Kidney (tissue), 14 donors: ENCODE measurements around the gene LYST. TPM values are rescaled to one million over a fixed set of nuclear protein-coding genes. Genes with fewer than 3 reads are reported as not detected.
A peak's percentile ranks its signal among the peaks of the same experiment; 100 is the strongest.

Experiments
- DNase-seq, 5 donors: peaks; one replicate each; pipeline ENCODE4 v3.0.0-alpha.2; 2013 to 2020
- FAIRE-seq: peaks from 2 replicates; lab custom pipeline; 2012; peaks lifted over from hg19 to GRCh38; lab: Jason Lieb, UNC
- H3K27ac ChIP-seq, 2 donors: one replicate each; pipeline ENCODE4 v1.7.0; 2013; ENCODE audit warnings: low read depth in 2 of 2, low read length in 2 of 2, inconsistent platforms in 1 of 2
- H3K27me3 ChIP-seq: one replicate; pipeline ENCODE4 v1.7.1; 2013; ENCODE audit warnings: low read length, inconsistent platforms; ENCODE audit not compliant: control insufficient read depth, insufficient read depth
- H3K36me3 ChIP-seq, 3 donors: one replicate each; pipeline versions ENCODE4 v1.7.0 to v1.7.1; 2013; ENCODE audit warnings: low read length in 3 of 3, control low read depth in 1 of 3, inconsistent platforms in 1 of 3; ENCODE audit not compliant: insufficient read depth in 3 of 3, control insufficient read depth in 2 of 3
- H3K4me1 ChIP-seq, 3 donors: one replicate each; pipeline versions ENCODE4 v1.7.0 to v1.7.1; 2013; ENCODE audit warnings: low read length in 3 of 3, inconsistent platforms in 1 of 3, low read depth in 1 of 3; ENCODE audit not compliant: control insufficient read depth in 2 of 3, insufficient read depth in 2 of 3
- H3K4me3 ChIP-seq, 3 donors: one replicate each; pipeline versions ENCODE4 v1.7.0 to v1.8.1; 2013; ENCODE audit warnings: low read length in 3 of 3, control low read depth in 1 of 3, inconsistent platforms in 1 of 3
- H3K9ac ChIP-seq, 3 donors: one replicate each; pipeline versions ENCODE4 v1.7.0 to v1.7.1; 2013; ENCODE audit warnings: low read length in 3 of 3, control low read depth in 1 of 3, inconsistent platforms in 1 of 3
- H3K9me3 ChIP-seq, 3 donors: one replicate each; pipeline versions ENCODE4 v1.7.0 to v1.7.1; 2013; ENCODE audit warnings: low read length in 3 of 3, control low read depth in 1 of 3, inconsistent platforms in 1 of 3; ENCODE audit not compliant: control insufficient read depth in 2 of 3, insufficient read depth in 1 of 3
- intact Hi-C: fragments of 100-400 bp; cut with DNase I; formaldehyde crosslinking; loops from one replicate; pipeline ENCODE4 v1.11.1; 2022
- polyA plus RNA-seq: library from polyadenylated mRNA; stranded (reverse); fragments of 350-450 nt; fragmentation: Illumina TruSeq; extraction: RNeasy Lipid Tissue Mini Kit (QIAGEN cat#74804); gene quantifications from one replicate; pipeline ENCODE4 v1.2.3, GENCODE V29; 2014; ENCODE audit warnings: low read depth, low replicate concordance; ENCODE audit not compliant: insufficient read depth
- total RNA-seq: library from RNA; stranded (reverse); fragmentation: NEBNext Ultra II Directional; extraction: Animal tissue kit (Norgen Biotek cat#: 25700); gene quantifications from one replicate; pipeline ENCODE4 v1.2.1, GENCODE V29; 2021
- TF ChIP-seq, protein P1 (sequence below): IDR thresholded peaks from 3 replicates; pipeline ENCODE4 v1.5.1; 2012; ENCODE audit warnings: mild to moderate bottlenecking, moderate library complexity, borderline replicate concordance; ENCODE audit not compliant: insufficient read depth; ENCODE audit errors: extremely low read depth
- donor health status: control.
- donor health status: control.
- donor health status: control.
- donor health status: control.
- donor health status: control.
- donor health status: DM: yes; HTN: yes; CAD: no.
- donor health status: Normal renal cell carcinoma (clear cell type).

LYST gene
- total and polyA plus RNA-seq, 2 donors from 2014 or later: 4.6 to 30.3 TPM

DNA sequence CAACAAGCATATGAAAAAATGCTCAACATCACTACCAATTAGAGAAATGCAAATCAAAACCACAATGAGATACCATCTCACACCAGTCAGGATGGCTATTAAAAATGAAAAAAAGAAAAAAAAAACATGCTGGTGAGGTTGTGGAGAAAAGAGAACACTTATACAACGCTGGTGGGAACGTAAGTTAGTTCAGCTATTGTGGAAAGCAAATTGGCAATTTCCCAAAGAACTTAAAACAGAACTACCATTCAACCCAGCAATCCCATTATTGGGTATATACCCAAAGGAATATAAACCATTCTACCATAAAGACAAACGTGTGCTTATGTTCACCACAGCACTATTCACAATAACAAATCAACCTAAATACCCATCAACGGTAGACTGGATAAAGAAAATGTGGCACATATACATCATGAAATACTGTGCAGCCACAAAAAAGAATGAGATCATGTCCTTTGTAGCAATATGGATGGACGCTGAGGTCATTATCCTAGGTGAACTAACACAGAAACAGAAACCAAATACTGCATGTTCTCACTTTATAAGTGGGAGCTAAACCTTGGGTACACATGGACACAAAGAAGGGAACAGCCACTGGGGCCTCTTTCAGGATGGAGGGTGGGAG lies 49.5 kb downstream of the LYST start:
- Histone ChIP-seq H3K9ac (no peak overlapping the region), H3K27ac (no peak overlapping the region), H3K9me3 (no peaks in the 10 kb centered on the region), H3K4me1 (no peaks in the 10 kb centered on the region), H3K4me3 (no peak overlapping the region), H3K27me3 (no peaks in the 10 kb centered on the region), H3K36me3 (no peaks in the 10 kb centered on the region)
- FAIRE-seq: no peak
- TF ChIP-seq, protein P1, sequence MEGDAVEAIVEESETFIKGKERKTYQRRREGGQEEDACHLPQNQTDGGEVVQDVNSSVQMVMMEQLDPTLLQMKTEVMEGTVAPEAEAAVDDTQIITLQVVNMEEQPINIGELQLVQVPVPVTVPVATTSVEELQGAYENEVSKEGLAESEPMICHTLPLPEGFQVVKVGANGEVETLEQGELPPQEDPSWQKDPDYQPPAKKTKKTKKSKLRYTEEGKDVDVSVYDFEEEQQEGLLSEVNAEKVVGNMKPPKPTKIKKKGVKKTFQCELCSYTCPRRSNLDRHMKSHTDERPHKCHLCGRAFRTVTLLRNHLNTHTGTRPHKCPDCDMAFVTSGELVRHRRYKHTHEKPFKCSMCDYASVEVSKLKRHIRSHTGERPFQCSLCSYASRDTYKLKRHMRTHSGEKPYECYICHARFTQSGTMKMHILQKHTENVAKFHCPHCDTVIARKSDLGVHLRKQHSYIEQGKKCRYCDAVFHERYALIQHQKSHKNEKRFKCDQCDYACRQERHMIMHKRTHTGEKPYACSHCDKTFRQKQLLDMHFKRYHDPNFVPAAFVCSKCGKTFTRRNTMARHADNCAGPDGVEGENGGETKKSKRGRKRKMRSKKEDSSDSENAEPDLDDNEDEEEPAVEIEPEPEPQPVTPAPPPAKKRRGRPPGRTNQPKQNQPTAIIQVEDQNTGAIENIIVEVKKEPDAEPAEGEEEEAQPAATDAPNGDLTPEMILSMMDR: no peak
- intact Hi-C loops: no loop called here
- no peak for DNase-seq

DNA sequence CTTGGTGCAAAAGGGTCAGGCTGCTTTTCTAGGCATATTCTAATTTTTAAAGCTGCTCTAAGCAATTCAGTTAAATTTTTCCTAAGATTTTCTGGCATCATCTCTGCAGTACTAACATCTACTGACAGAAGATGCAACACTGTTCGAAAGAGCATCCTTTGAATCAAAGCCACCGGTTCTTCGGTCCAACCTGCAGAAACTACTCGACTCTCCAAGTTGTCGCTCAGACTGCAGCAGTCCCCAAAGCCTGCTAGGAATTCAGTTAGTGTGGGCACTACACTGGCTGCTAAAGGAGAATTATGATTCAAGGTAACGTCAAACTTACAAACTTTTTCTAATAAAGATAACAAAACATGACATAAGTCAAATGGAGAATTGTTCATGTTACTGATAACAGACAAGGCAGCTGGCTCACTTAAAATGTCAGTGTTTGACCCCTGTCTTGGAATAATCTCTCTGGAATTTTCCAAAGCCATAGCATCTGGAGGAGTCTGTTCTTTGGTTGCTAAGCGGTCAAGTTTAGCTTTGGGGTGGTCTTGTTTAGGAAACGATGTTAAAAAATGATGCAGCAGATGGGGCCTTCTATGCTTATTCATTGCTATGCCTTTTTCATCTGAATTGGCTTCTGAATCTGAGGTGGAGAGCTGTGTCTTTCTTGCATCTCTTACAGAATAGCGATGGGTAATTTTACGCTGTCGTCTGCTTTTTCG lies 56.9 kb downstream of the LYST start:
- Histone ChIP-seq H3K27ac (no peak overlapping the region), H3K9ac (no peak overlapping the region), H3K4me1 (no peaks in the 10 kb centered on the region), H3K36me3 (peaks cover 3 to 8% (median 4%) of the 10 kb centered on the region in 3 donors), H3K9me3 (no peaks in the 10 kb centered on the region), H3K27me3 (no peaks in the 10 kb centered on the region), H3K4me3 (no peak overlapping the region)
- DNase-seq: peak in 2 of 5 donors; percentile 47 to 85
- intact Hi-C loops: no loop called here
- TF ChIP-seq, protein P1: no peak
- FAIRE-seq: no peak

DNA sequence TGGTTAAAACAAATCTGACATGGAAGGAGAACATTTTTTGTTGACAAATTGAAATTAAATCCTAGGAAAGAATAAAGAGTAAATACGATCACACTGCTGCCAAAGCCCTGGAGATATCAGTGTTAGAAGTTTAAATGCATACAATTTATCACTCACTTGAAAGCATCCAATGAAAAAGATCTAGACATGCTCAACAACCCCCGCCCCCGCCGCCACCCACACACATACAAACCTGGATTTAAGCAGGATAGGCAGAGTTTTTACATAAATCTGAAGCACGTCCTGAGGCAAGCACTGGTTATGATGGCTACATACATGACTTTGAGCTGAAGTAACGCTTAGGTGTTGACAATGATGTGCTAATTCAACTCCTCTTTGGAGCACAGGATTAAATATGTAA lies 58.5 kb downstream of the LYST start:
- Histone ChIP-seq H3K36me3 (peaks cover 3 to 10% (median 4%) of the 10 kb centered on the region in 3 donors), H3K4me3 (no peak overlapping the region), H3K9me3 (no peaks in the 10 kb centered on the region), H3K4me1 (no peaks in the 10 kb centered on the region), H3K27me3 (no peaks in the 10 kb centered on the region), H3K9ac (no peak overlapping the region), H3K27ac (no peak overlapping the region)
- TF ChIP-seq, protein P1: no peak
- intact Hi-C loops: no loop called here
- FAIRE-seq: no peak
- DNase-seq: peak in 3 of 5 donors; percentile 30 to 51 (median 46)
